CD14-positive monocyte (primary cell): ENCODE results near the gene AOPEP. TPM values are rescaled to one million over a fixed set of nuclear protein-coding genes. Genes with fewer than 3 reads are reported as not detected.

ENCODE experiments used
- DNase-seq, 3 donors: peaks; one replicate each; pipeline ENCODE4 v3.0.0-alpha.2; 2011 to 2022
- H2AFZ ChIP-seq: 2 replicates; pipeline ENCODE4 v1.6.0; 2012; ENCODE audit warnings: mild to moderate bottlenecking, low read depth, low read length, inconsistent platforms; ENCODE audit not compliant: insufficient read depth, poor library complexity, severe bottlenecking
- H3K27ac ChIP-seq, 2 donors: 1 replicate in 1 of 2; 2 replicates in 1 of 2; pipeline ENCODE4 v1.5.1; 2012 to 2013; ENCODE audit warnings: low read length in 2 of 2, control low read depth in 1 of 2, inconsistent platforms in 1 of 2, low read depth in 1 of 2, mild to moderate bottlenecking in 1 of 2
- H3K27me3 ChIP-seq, 2 donors: one replicate each; pipeline versions ENCODE4 v1.6.0 to v1.6.1; 2011 to 2013; ENCODE audit warnings: low read length in 2 of 2; ENCODE audit not compliant: control insufficient read depth in 2 of 2, insufficient read depth in 2 of 2
- H3K36me3 ChIP-seq, 2 donors: replicated peaks in 1 of 2; 1 replicate in 1 of 2; 2 replicates in 1 of 2; pipeline versions ENCODE4 v1.5.1 to v1.6.1; 2012 to 2013; ENCODE audit warnings: low read length in 2 of 2, control low read depth in 1 of 2, inconsistent platforms in 1 of 2, mild to moderate bottlenecking in 1 of 2; ENCODE audit not compliant: insufficient read depth in 2 of 2, control insufficient read depth in 1 of 2
- H3K4me1 ChIP-seq, 2 donors: 1 replicate in 1 of 2; 2 replicates in 1 of 2; pipeline versions ENCODE4 v1.5.1 to v1.6.1; 2012 to 2013; ENCODE audit warnings: low read length in 2 of 2, control low read depth in 1 of 2, inconsistent platforms in 1 of 2, mild to moderate bottlenecking in 1 of 2, moderate library complexity in 1 of 2; ENCODE audit not compliant: insufficient read depth in 2 of 2, control insufficient read depth in 1 of 2
- H3K4me2 ChIP-seq: replicated peaks from 2 replicates; pipeline ENCODE3; 2012; ENCODE audit warnings: low read length, moderate library complexity, mild to moderate bottlenecking; ENCODE audit not compliant: poor library complexity, severe bottlenecking; ENCODE audit errors: extremely low read depth
- H3K4me3 ChIP-seq, 3 experiments: fragments of 200-600 bp in 1 of 3; sonication (generic) in 1 of 3; replicated peaks in 1 of 3; 1 replicate in 2 of 3; 2 replicates in 1 of 3; pipeline ENCODE4 v1.5.1; 2011 to 2013; ENCODE audit warnings: low read length in 3 of 3, mild to moderate bottlenecking in 3 of 3, control low read depth in 2 of 3, low read depth in 2 of 3, inconsistent platforms in 1 of 3, moderate library complexity in 1 of 3
- H3K79me2 ChIP-seq: 2 replicates; pipeline ENCODE4 v1.6.0; 2012; ENCODE audit warnings: mild to moderate bottlenecking, control low read depth, inconsistent platforms, low read length, moderate library complexity; ENCODE audit not compliant: insufficient read depth
- H3K9ac ChIP-seq: 2 replicates; pipeline ENCODE4 v1.6.0; 2017; ENCODE audit warnings: low read length, mild to moderate bottlenecking; ENCODE audit not compliant: insufficient read depth, poor library complexity, severe bottlenecking
- H3K9me3 ChIP-seq, 2 donors: replicated peaks in 1 of 2; 1 replicate in 1 of 2; 2 replicates in 1 of 2; pipeline versions ENCODE4 v1.5.1 to v1.6.1; 2012 to 2013; ENCODE audit warnings: low read length in 2 of 2, control low read depth in 1 of 2; ENCODE audit not compliant: control insufficient read depth in 1 of 2, insufficient read depth in 1 of 2
- H4K20me1 ChIP-seq: 2 replicates; pipeline ENCODE4 v1.6.0; 2012; ENCODE audit warnings: mild to moderate bottlenecking, low read length, control low read depth, moderate library complexity; ENCODE audit not compliant: insufficient read depth
- H3K27ac Mint-ChIP-seq, 7 donors: one replicate each; pipeline ENCODE4 v1.8.0; 2020; ENCODE audit warnings: mild to moderate bottlenecking in 7 of 7, mixed read lengths in 7 of 7, moderate library complexity in 6 of 7, inconsistent platforms in 2 of 7
- H3K27me3 Mint-ChIP-seq, 3 donors: one replicate each; pipeline ENCODE4 v1.8.0; 2021 to 2022; ENCODE audit warnings: low read depth in 3 of 3, mild to moderate bottlenecking in 3 of 3, mixed read lengths in 3 of 3, moderate library complexity in 3 of 3, inconsistent platforms in 1 of 3
- H3K36me3 Mint-ChIP-seq, 2 donors: one replicate each; pipeline ENCODE4 v1.8.0; 2020; ENCODE audit warnings: mixed read lengths in 2 of 2, inconsistent platforms in 1 of 2, mild to moderate bottlenecking in 1 of 2
- H3K4me1 Mint-ChIP-seq: one replicate; pipeline ENCODE4 v1.8.0; 2020; ENCODE audit warnings: mild to moderate bottlenecking, mixed read lengths
- H3K4me3 Mint-ChIP-seq, 2 donors: one replicate each; pipeline ENCODE4 v1.8.0; 2020; ENCODE audit warnings: mild to moderate bottlenecking in 2 of 2, mixed read lengths in 2 of 2, moderate library complexity in 1 of 2
- H3K9me3 Mint-ChIP-seq, 7 donors: one replicate each; pipeline ENCODE4 v1.8.0; 2020 to 2022; ENCODE audit warnings: mixed read lengths in 7 of 7, mild to moderate bottlenecking in 6 of 7, moderate library complexity in 6 of 7, inconsistent platforms in 2 of 7
- CTCF ChIP-seq: fragments of 200-600 bp; IDR thresholded peaks from one replicate; pipeline ENCODE4 v1.8.0; 2022; ENCODE audit warnings: antibody characterized with exemption, mild to moderate bottlenecking
- WGBS: methylation state at CpG from one replicate; pipeline ENCODE4 v1.1.5; 2013; ENCODE audit warnings: missing lambda C conversion rate; ENCODE audit not compliant: insufficient coverage; 5-methylcytosine and 5-hydroxymethylcytosine counted together
- intact Hi-C, 2 donors: fragments of 100-400 bp; cut with micrococcal nuclease; formaldehyde crosslinking; loops; one replicate each; pipeline versions ENCODE4 v1.15.0 to v1.15.1; 2023
- polyA plus RNA-seq, 3 donors: library from polyadenylated mRNA; depleted of rRNA in 1 of 3; unstranded in 2 of 3; stranded (reverse) in 1 of 3; fragments of 300-500 nt in 2 of 3; fragments of >200 nt in 1 of 3; fragmentation: Illumina TruSeq in 2 of 3; gene quantifications; 1 replicate in 2 of 3; 2 replicates in 1 of 3; pipeline ENCODE4 v1.2.3, GENCODE V29; 2012 to 2021

AOPEP gene
- polyA plus RNA-seq, 3 donors: 3.0 to 4.1 (median 3.1) TPM

- peaks cover 0 to 8% of the 10 kb centered on the region in 2 donors for H3K36me3 Mint-ChIP-seq
- WGBS: no CpG with 5 or more reads among the region's 10 CpGs
- Histone ChIP-seq H3K36me3 (no peaks in the 10 kb centered on the region), H3K4me2 (no peak overlapping the region), H3K27me3 (no peaks in the 10 kb centered on the region), H3K27ac (no peak overlapping the region), H4K20me1 (no peaks in the 10 kb centered on the region), H3K79me2 (no peaks in the 10 kb centered on the region), H3K4me3 (no peak overlapping the region), H3K9ac (no peak overlapping the region), H3K4me1 (no peaks in the 10 kb centered on the region), H2AFZ (no peak overlapping the region), H3K9me3 (no peaks in the 10 kb centered on the region)
- TF ChIP-seq CTCF: no peak
- H3K27me3 Mint-ChIP-seq: peaks cover 0 to 6% (median 2%) of the 10 kb centered on the region in 3 donors
- no peak overlapping the region for H3K4me3 Mint-ChIP-seq
- peaks cover 0 to 1% (median 0%) of the 10 kb centered on the region in 7 donors for H3K9me3 Mint-ChIP-seq
- intact Hi-C loops: no loop called here
- H3K27ac Mint-ChIP-seq: no peak overlapping the region
- no peaks in the 10 kb centered on the region for H3K4me1 Mint-ChIP-seq
- DNase-seq: no peak
Observed at GRCh38 chr9:95057101-95057500, 330.6 kb downstream of the AOPEP start.

- Mint-ChIP-seq H3K27me3 (peaks cover 0 to 4% (median 0%) of the 10 kb centered on the region in 3 donors), H3K36me3 (peaks cover 6 to 10% of the 10 kb centered on the region in 2 donors), H3K9me3 (peaks cover 0 to 1% (median 0%) of the 10 kb centered on the region in 7 donors), H3K4me1 (no peaks in the 10 kb centered on the region), H3K27ac (no peak overlapping the region), H3K4me3 (no peak overlapping the region)
- WGBS: 80% methylated on average over 5 of the region's 7 CpGs
- no peak overlapping the region for H3K4me3 ChIP-seq
- no peaks in the 10 kb centered on the region for H4K20me1 ChIP-seq
- H3K27ac ChIP-seq: no peak overlapping the region
- H2AFZ ChIP-seq: no peak overlapping the region
- H3K4me2 ChIP-seq: no peak overlapping the region
- no peaks in the 10 kb centered on the region for H3K9me3 ChIP-seq
- no peak for DNase-seq
- no peaks in the 10 kb centered on the region for H3K27me3 ChIP-seq
- H3K9ac ChIP-seq: no peak overlapping the region
- no peak for TF ChIP-seq CTCF
- no peaks in the 10 kb centered on the region for H3K36me3 ChIP-seq
- no peaks in the 10 kb centered on the region for H3K4me1 ChIP-seq
- intact Hi-C loops: no loop called here
- no peaks in the 10 kb centered on the region for H3K79me2 ChIP-seq
Observed at GRCh38 chr9:95058121-95058785, 331.8 kb downstream of the AOPEP start.
